Coronary artery (tissue), 2 donors: ENCODE results near the gene R3HDML.

ENCODE experiments used
- DNase-seq: peaks from one replicate; pipeline ENCODE4 v3.0.0-alpha.2; 2017; ENCODE audit warnings: low spot score
- H3K27ac ChIP-seq, 2 donors: fragments of 200-600 bp; sonication (generic); one replicate each; pipeline ENCODE4 v1.5.1; 2016 to 2019
- H3K4me3 ChIP-seq: fragments of 200-600 bp; sonication (generic); 2 replicates; pipeline ENCODE4 v1.5.1; 2016; ENCODE audit warnings: mild to moderate bottlenecking, moderate library complexity
- CTCF ChIP-seq: fragments of 200-600 bp; sonication (generic); IDR thresholded peaks from one replicate; pipeline ENCODE4 v1.5.1; 2019; ENCODE audit warnings: antibody characterized with exemption

R3HDML gene

GRCh38 chr20:44331201-44331600, 5.6 kb upstream of the R3HDML start:
- H3K4me3 ChIP-seq: no peak overlapping the region
- no peak overlapping the region for H3K27ac ChIP-seq
- no peak for DNase-seq
- TF ChIP-seq CTCF: no peak

GRCh38 chr20:44334306-44334705, 2.5 kb upstream of the R3HDML start:
- no peak overlapping the region for H3K27ac ChIP-seq
- no peak overlapping the region for H3K4me3 ChIP-seq
- TF ChIP-seq CTCF: no peak
- DNase-seq: no peak

GRCh38 chr20:44334709-44335108, 2.1 kb upstream of the R3HDML start:
- DNase-seq: no peak
- no peak for TF ChIP-seq CTCF
- Histone ChIP-seq H3K27ac (no peak overlapping the region), H3K4me3 (no peak overlapping the region)

GRCh38 chr20:44335675-44336074, 1.2 kb upstream of the R3HDML start:
- no peak for DNase-seq
- no peak overlapping the region for H3K4me3 ChIP-seq
- no peak overlapping the region for H3K27ac ChIP-seq
- TF ChIP-seq CTCF: no peak

- Histone ChIP-seq H3K27ac (no peak overlapping the region), H3K4me3 (no peak overlapping the region)
- no peak for DNase-seq
- no peak for TF ChIP-seq CTCF
Observed at GRCh38 chr20:44336086-44336485, 757 bp upstream of the R3HDML start.

GRCh38 chr20:44342248-44342647, 5.4 kb downstream of the R3HDML start:
- Histone ChIP-seq H3K27ac (no peak overlapping the region), H3K4me3 (no peak overlapping the region)
- no peak for DNase-seq
- TF ChIP-seq CTCF: no peak

GRCh38 chr20:44343162-44343675, 6.4 kb downstream of the R3HDML start:
- no peak for TF ChIP-seq CTCF
- Histone ChIP-seq H3K4me3 (no peak overlapping the region), H3K27ac (no peak overlapping the region)
- DNase-seq: no peak
